ENCODE data around the gene PTPRJ. TPM values are rescaled to one million over a fixed set of nuclear protein-coding genes. Genes with fewer than 3 reads are reported as not detected.

The PTPRJ gene
- total and polyA plus RNA-seq, 9 of the 15 experiments (the other 6 are each of a cell fraction or from before 2014, with no cell fraction given) = 0.56 to 10.7 (median 4.8) TPM

- TF ChIP-seq SREBF1 (IDR thresholded peaks at IDR 0.05; ENCODE audit: borderline replicate concordance, low read depth, low read length) = no peak
- no peak for TF ChIP-seq XRCC5 (IDR thresholded peaks at IDR 0.05; ENCODE audit: low read depth, low read length)
- TF ChIP-seq ATF3 (IDR thresholded peaks at IDR 0.05) = no peak
- no peak for TF ChIP-seq ATF3 (CRISPR knock-in tag; conservative IDR thresholded peaks at IDR 0.05)
- TF ChIP-seq E2F1 (CRISPR knock-in tag; IDR thresholded peaks at IDR 0.05) = no peak
- TF ChIP-seq MGA (IDR thresholded peaks at IDR 0.05) = no peak
- TF ChIP-seq ZNF584 (CRISPR knock-in tag; IDR thresholded peaks at IDR 0.05; ENCODE audit: low read depth) = no peak
- no peak for TF ChIP-seq E2F4 (CRISPR knock-in tag; IDR thresholded peaks at IDR 0.05; ENCODE audit: low read depth)
Measured at GRCh38 chr11:48138222-48138621, 157.9 kb downstream of the PTPRJ start (continued).

Data from K562 (cell line).